HG03571 (cell line): ENCODE measurements around the gene GABBR1.

Experiments
- ATAC-seq: cut with Tn5 transposase; IDR thresholded peaks from one replicate; pipeline ENCODE4 v1.9.1; 2021; ENCODE audit not compliant: unreplicated experiment

Gene GABBR1

GRCh38 chr6:29625337-29625930, 7.5 kb downstream of the GABBR1 start:
- ATAC-seq: no peak

GRCh38 chr6:29624520-29624961, 8.4 kb downstream of the GABBR1 start:
- ATAC-seq: no peak

- ATAC-seq: no peak
These were observed 12.4 kb downstream of the GABBR1 start for GRCh38 chr6:29620630-29621029.

- ATAC-seq: no peak
These were observed 13.3 kb downstream of the GABBR1 start for GRCh38 chr6:29619578-29620160.

- no peak for ATAC-seq
These were observed 15.0 kb downstream of the GABBR1 start for GRCh38 chr6:29617782-29618554.

GRCh38 chr6:29611426-29611825, 21.6 kb downstream of the GABBR1 start:
- no peak for ATAC-seq

GRCh38 chr6:29610540-29610939, 22.4 kb downstream of the GABBR1 start:
- ATAC-seq: no peak

GRCh38 chr6:29608131-29608530, 24.9 kb downstream of the GABBR1 start:
- no peak for ATAC-seq

GRCh38 chr6:29603930-29604329, 29.1 kb downstream of the GABBR1 start:
- no peak for ATAC-seq

- ATAC-seq: no peak
These were observed 29.5 kb downstream of the GABBR1 start for GRCh38 chr6:29603456-29603855.

GRCh38 chr6:29602564-29603361, 30.2 kb downstream of the GABBR1 start:
- ATAC-seq: no peak

- no peak for ATAC-seq
These were observed 34.7 kb downstream of the GABBR1 start for GRCh38 chr6:29598172-29598747.

- ATAC-seq: no peak
These were observed 35.8 kb downstream of the GABBR1 start for GRCh38 chr6:29597184-29597583.

- no peak for ATAC-seq
These were observed 36.5 kb downstream of the GABBR1 start for GRCh38 chr6:29596381-29596900.

GRCh38 chr6:29593199-29593855, 39.7 kb downstream of the GABBR1 start:
- no peak for ATAC-seq

GRCh38 chr6:29591677-29592076, 41.3 kb downstream of the GABBR1 start:
- ATAC-seq: no peak

- ATAC-seq: no peak
These were observed 42.7 kb downstream of the GABBR1 start for GRCh38 chr6:29590218-29590808.

GRCh38 chr6:29589423-29590048, 43.4 kb downstream of the GABBR1 start:
- ATAC-seq: no peak

- ATAC-seq: no peak
These were observed 48.2 kb downstream of the GABBR1 start, which contains the start of gene OR2H2 for GRCh38 chr6:29584821-29585220. Gene OR2H2, plus strand, starts transcription at chr6:29585121. Its CDS starts 2,824 bp downstream, at chr6:29587945.
